GM23248 (cell line): ENCODE results near the gene CD37. TPM values are rescaled to one million over a fixed set of nuclear protein-coding genes. Genes with fewer than 3 reads are reported as not detected.
A peak's percentile ranks its signal among the peaks of the same experiment; 100 is the strongest.
"Not testable (repeated sequence)": the region's sequence is repeated elsewhere in the genome, so short reads cannot be mapped to it uniquely, and the experiment has no call there.

Source experiments
- DNase-seq: peaks from one replicate; pipeline ENCODE4 v3.0.0-alpha.2; 2015
- H2AFZ ChIP-seq: fragments of 200-600 bp; sonication (generic); 2 replicates; pipeline ENCODE4 v1.6.1; 2016; ENCODE audit warnings: antibody characterized with exemption
- H3F3A ChIP-seq: fragments of 200-600 bp; sonication (generic); 2 replicates; pipeline ENCODE4 v1.6.1; 2016; ENCODE audit warnings: mild to moderate bottlenecking, antibody characterized with exemption, mixed run types; ENCODE audit not compliant: insufficient read depth
- H3K27ac ChIP-seq: fragments of 200-600 bp; sonication (generic); 2 replicates; pipeline ENCODE4 v1.5.1; 2016; ENCODE audit warnings: mild to moderate bottlenecking
- H3K27me3 ChIP-seq: fragments of 200-600 bp; sonication (generic); replicated peaks from 2 replicates; pipeline ENCODE4 v1.6.1; 2016; ENCODE audit warnings: mild to moderate bottlenecking; ENCODE audit not compliant: insufficient read depth
- H3K36me3 ChIP-seq: fragments of 200-600 bp; sonication (generic); 2 replicates; pipeline ENCODE4 v1.6.1; 2016; ENCODE audit warnings: low read depth, mild to moderate bottlenecking
- H3K4me1 ChIP-seq: fragments of 200-600 bp; sonication (generic); 2 replicates; pipeline ENCODE4 v1.6.1; 2016; ENCODE audit warnings: mild to moderate bottlenecking; ENCODE audit not compliant: insufficient read depth
- H3K4me2 ChIP-seq: fragments of 200-600 bp; sonication (generic); one replicate; pipeline ENCODE4 v1.6.1; 2016; ENCODE audit warnings: mild to moderate bottlenecking; ENCODE audit not compliant: unreplicated experiment
- H3K4me3 ChIP-seq: fragments of 200-600 bp; sonication (generic); 2 replicates; pipeline ENCODE4 v1.5.1; 2016; ENCODE audit warnings: mild to moderate bottlenecking
- H3K79me2 ChIP-seq: fragments of 200-600 bp; sonication (generic); 2 replicates; pipeline ENCODE4 v1.6.1; 2016; ENCODE audit warnings: mild to moderate bottlenecking; ENCODE audit not compliant: insufficient read depth
- H3K9ac ChIP-seq: fragments of 200-600 bp; sonication (generic); 2 replicates; pipeline ENCODE4 v1.6.1; 2016; ENCODE audit warnings: mild to moderate bottlenecking
- H3K9me2 ChIP-seq: fragments of 200-600 bp; sonication (generic); 2 replicates; pipeline ENCODE4 v1.6.1; 2016; ENCODE audit warnings: mixed run types, mild to moderate bottlenecking, moderate library complexity; ENCODE audit not compliant: insufficient read depth
- H3K9me3 ChIP-seq: fragments of 200-600 bp; sonication (generic); one replicate; pipeline ENCODE4 v1.6.1; 2017; ENCODE audit warnings: low read depth
- H4K20me1 ChIP-seq: fragments of 200-600 bp; sonication (generic); 2 replicates; pipeline ENCODE4 v1.6.0; 2016; ENCODE audit not compliant: insufficient read depth
- EZH2 ChIP-seq: fragments of 200-600 bp; sonication (generic); IDR thresholded peaks from 2 replicates; pipeline ENCODE4 v1.6.1; 2018; ENCODE audit warnings: antibody characterized with exemption, mild to moderate bottlenecking; ENCODE audit not compliant: insufficient read depth, poor library complexity, severe bottlenecking
- EZH2phosphoT487 ChIP-seq: fragments of 200-600 bp; sonication (generic); IDR thresholded peaks from 2 replicates; pipeline ENCODE4 v1.6.1; 2018; ENCODE audit warnings: antibody characterized with exemption, moderate library complexity, mild to moderate bottlenecking, low read depth; ENCODE audit not compliant: insufficient read depth
- WGBS, 2 experiments: methylation state at CpG; one replicate each; pipeline ENCODE4 v1.1.6; 2015 to 2017; ENCODE audit warnings: low lambda C conversion rate in 2 of 2, low coverage in 1 of 2; ENCODE audit errors: missing lambda C conversion rate in 2 of 2; 5-methylcytosine and 5-hydroxymethylcytosine counted together
- in situ Hi-C: fragments of 300-500 bp; cut with MboI; formaldehyde crosslinking; loops from 2 replicates; pipeline ENCODE4 v1.15.0; 2020
- polyA plus RNA-seq: library from polyadenylated mRNA; unstranded; fragments of >200 nt; fragmentation: Nextera tagmentation; extraction: Ambion mirVana; gene quantifications from 2 replicates; pipeline ENCODE4 v1.2.1, GENCODE V29; 2016
- total RNA-seq: library from RNA; depleted of rRNA; stranded (reverse); fragments of >200 nt; shearing (Covaris generic); gene quantifications from 2 replicates; pipeline ENCODE4 v1.2.3, GENCODE V29; 2014

The CD37 gene
- total and polyA plus RNA-seq, 2 experiments from 2014 or later = 1.8 TPM; not detected in 1

DNA sequence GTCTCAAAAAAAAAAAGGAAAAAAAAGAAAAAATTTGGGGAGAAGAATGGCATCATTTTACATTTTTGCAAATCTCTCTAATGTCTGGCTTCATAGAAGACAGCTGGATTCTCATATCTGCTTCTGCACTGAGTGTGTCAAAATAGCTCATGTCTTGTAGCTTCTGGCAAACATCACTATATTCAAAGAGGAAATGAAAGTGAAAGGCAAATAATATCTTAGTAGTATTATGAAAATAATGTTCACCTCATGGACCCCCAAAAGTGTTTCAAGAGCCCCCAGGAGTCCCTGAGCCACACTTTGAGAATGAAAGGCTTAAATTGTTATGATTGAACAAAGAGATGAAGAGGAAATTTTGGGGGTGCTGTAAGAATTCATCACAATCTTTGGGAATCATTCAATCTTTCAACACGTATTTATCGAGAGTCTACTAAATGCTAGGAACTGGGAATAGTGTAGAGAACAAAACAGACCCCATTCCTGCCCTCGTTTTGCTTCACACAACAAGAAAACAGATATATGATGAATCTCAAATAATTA lies 9.0 kb upstream of the CD37 start:
- no peaks in the 10 kb centered on the region for H3F3A ChIP-seq
- H3K27ac ChIP-seq = no peak overlapping the region
- H3K27me3 ChIP-seq = no peaks in the 10 kb centered on the region
- WGBS, 2 experiments = 71 to 74% methylated on average over 3 of the region's 3 CpGs
- H3K9me3 ChIP-seq = no peaks in the 10 kb centered on the region
- H4K20me1 ChIP-seq = no peaks in the 10 kb centered on the region
- no peak overlapping the region for H2AFZ ChIP-seq
- H3K4me2 ChIP-seq = no peak overlapping the region
- H3K36me3 ChIP-seq = no peaks in the 10 kb centered on the region
- H3K4me1 ChIP-seq = no peaks in the 10 kb centered on the region
- no peak overlapping the region for H3K4me3 ChIP-seq
- H3K9ac ChIP-seq = no peak overlapping the region
- in situ Hi-C loops = no loop called here
- no peaks in the 10 kb centered on the region for H3K9me2 ChIP-seq
- no peaks in the 10 kb centered on the region for H3K79me2 ChIP-seq
- TF ChIP-seq EZH2phosphoT487 (no peak), EZH2 (no peak)
- DNase-seq = no peak

- Histone ChIP-seq H3K4me2 (no peak overlapping the region), H3K27me3 (no peaks in the 10 kb centered on the region), H3K9ac (no peak overlapping the region), H3F3A (no peaks in the 10 kb centered on the region), H2AFZ (no peak overlapping the region), H3K9me3 (no peaks in the 10 kb centered on the region), H3K36me3 (no peaks in the 10 kb centered on the region), H4K20me1 (no peaks in the 10 kb centered on the region), H3K27ac (no peak overlapping the region), H3K9me2 (no peaks in the 10 kb centered on the region), H3K79me2 (no peaks in the 10 kb centered on the region), H3K4me1 (no peaks in the 10 kb centered on the region), H3K4me3 (no peak overlapping the region)
- in situ Hi-C loops = no loop called here
- TF ChIP-seq EZH2phosphoT487 (no peak), EZH2 (no peak)
- 50% methylated on average over 2 of the region's 2 CpGs for WGBS, 2 experiments
- peak; percentile 67 for DNase-seq
Observed at GRCh38 chr19:49327878-49328544, 7.2 kb upstream of the CD37 start.

DNA sequence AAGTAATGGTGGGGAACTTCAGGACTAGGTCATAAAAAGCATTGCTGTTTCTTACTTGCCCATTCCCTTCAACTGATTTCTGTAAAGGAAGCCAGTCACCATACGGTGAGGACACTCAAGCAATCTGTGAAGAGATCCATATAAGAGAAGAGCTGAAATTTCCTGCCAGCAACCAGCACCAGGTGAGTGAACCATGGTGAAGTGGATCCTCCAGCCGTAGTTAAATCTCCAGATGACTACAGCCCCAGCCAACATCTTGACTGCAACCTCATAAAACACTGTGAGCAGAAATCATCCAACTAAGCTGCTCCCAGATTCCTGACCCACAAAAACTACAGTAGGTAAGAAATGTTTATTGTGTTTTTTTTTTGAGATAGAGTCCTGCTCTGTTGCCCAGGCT lies 6.5 kb upstream of the CD37 start:
- no peak overlapping the region for H3K4me3 ChIP-seq
- no peak overlapping the region for H3K27ac ChIP-seq
- no peaks in the 10 kb centered on the region for H3K79me2 ChIP-seq
- H3K27me3 ChIP-seq = no peaks in the 10 kb centered on the region
- WGBS, 2 experiments = 67 to 74% methylated on average over 2 of the region's 2 CpGs
- no peaks in the 10 kb centered on the region for H4K20me1 ChIP-seq
- no peaks in the 10 kb centered on the region for H3K36me3 ChIP-seq
- no peaks in the 10 kb centered on the region for H3K4me1 ChIP-seq
- no peak overlapping the region for H3K4me2 ChIP-seq
- H3K9me3 ChIP-seq = no peaks in the 10 kb centered on the region
- H2AFZ ChIP-seq = no peak overlapping the region
- in situ Hi-C loops = no loop called here
- H3F3A ChIP-seq = no peaks in the 10 kb centered on the region
- H3K9me2 ChIP-seq = no peaks in the 10 kb centered on the region
- DNase-seq = no peak
- TF ChIP-seq EZH2 (no peak), EZH2phosphoT487 (no peak)
- no peak overlapping the region for H3K9ac ChIP-seq

DNA sequence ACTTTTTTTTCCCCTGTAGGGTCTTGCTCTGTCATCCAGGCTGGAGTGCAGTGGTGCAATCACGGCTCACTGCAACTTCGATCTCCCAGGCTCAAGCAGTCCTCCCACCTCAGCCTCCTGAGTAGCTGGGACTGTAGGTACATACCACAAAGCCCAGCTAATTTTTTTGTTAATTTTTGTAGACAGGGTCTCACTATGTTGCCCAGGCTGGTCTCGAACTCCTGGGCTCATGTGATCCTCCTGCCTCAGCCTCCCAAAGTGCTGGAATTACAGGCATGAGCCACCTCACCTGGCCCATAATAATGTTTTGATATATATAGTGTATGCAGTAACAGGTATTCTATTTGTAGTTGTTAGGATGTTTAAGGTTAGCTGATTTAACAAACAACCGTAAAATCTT lies 4.0 kb upstream of the CD37 start:
- H2AFZ ChIP-seq = peak overlapping the region; percentile 52; the same call in 1 of the 2 replicates
- H3K79me2 ChIP-seq, H3K9me2 ChIP-seq, H3K36me3 ChIP-seq, DNase-seq, H4K20me1 ChIP-seq, H3F3A ChIP-seq, in situ Hi-C loops, H3K27me3 ChIP-seq, H3K9me3 ChIP-seq, H3K27ac ChIP-seq, H3K4me3 ChIP-seq, H3K4me2 ChIP-seq, H3K4me1 ChIP-seq, H3K9ac ChIP-seq: not testable (repeated sequence)
- WGBS, 2 experiments = 96 to 100% methylated on average over 4 of the region's 4 CpGs

GRCh38 chr19:49331616-49332055 lies 3.6 kb upstream of the CD37 start:
- Histone ChIP-seq H2AFZ (peak overlapping the region; percentile 52; the same call in 1 of the 2 replicates), H3K4me2 (no peak overlapping the region), H3K9ac (no peak overlapping the region), H3K9me2 (no peaks in the 10 kb centered on the region), H3K27ac (no peak overlapping the region), H3K79me2 (no peaks in the 10 kb centered on the region), H4K20me1 (no peaks in the 10 kb centered on the region), H3K9me3 (no peaks in the 10 kb centered on the region), H3K36me3 (no peaks in the 10 kb centered on the region), H3F3A (no peaks in the 10 kb centered on the region), H3K4me3 (no peak overlapping the region), H3K4me1 (no peaks in the 10 kb centered on the region), H3K27me3 (no peaks in the 10 kb centered on the region)
- DNase-seq = peak; percentile 60
- in situ Hi-C loops = no loop called here
- 67 to 75% methylated on average over 2 of the region's 2 CpGs for WGBS, 2 experiments
- no peak for TF ChIP-seq EZH2
- TF ChIP-seq EZH2phosphoT487 = no peak

DNA sequence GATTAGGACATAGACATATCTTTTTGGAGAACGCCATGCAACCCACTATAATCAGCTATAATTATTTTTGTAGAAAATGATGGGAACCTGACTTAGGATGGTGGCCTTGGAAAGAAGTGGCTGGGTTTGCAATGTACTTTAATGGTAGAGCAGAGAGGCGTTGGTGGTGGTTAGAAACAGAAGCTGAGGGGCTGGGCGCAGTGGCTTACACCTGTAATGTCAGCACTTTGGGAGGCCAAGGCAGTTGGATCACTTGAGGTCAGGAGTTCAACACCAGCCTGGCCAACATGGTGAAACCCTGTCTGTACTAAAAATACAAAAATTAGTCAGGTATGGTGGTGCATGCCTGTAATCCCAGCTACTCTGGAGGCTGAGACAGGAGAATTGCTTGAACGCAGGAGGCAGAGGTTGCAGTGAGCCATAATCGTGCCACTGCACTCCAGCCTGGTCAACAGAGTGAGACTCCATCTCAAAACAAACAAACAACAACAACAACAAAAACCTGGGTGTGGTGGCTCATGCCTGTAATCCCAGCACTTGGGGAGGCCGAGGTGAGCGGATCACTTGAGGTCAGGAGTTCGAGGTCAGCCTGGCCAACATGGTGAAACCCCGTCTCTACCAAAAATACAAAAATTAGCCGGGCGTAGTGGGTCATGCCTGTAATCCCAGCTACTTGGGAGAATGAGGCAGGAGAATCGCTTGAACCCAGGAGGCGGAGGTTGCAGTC lies 2.4 kb upstream of the CD37 start:
- WGBS, 2 experiments = 90 to 95% methylated on average over 13 of the region's 13 CpGs
- DNase-seq, H3K4me1 ChIP-seq, H3K27me3 ChIP-seq, in situ Hi-C loops, H3K4me2 ChIP-seq, H3F3A ChIP-seq, H3K36me3 ChIP-seq, H3K79me2 ChIP-seq, H2AFZ ChIP-seq, H3K9me3 ChIP-seq, H3K9me2 ChIP-seq, H3K9ac ChIP-seq, H3K4me3 ChIP-seq, H4K20me1 ChIP-seq, H3K27ac ChIP-seq: not testable (repeated sequence)
